Activated B cell treated with CpG ODN at 0.5 μM for 24 hours (primary cell): ENCODE data around the gene GRIN2B. TPM values are rescaled to one million over a fixed set of nuclear protein-coding genes. Genes with fewer than 3 reads are reported as not detected.

Source experiments
- ATAC-seq: fragments of 200-7000 bp; cut with Tn5 transposase; one replicate; pipeline ENCODE4 v1.10.0; 2021; ENCODE audit warnings: low read depth, mild to moderate bottlenecking, moderate library complexity
- CTCF ChIA-PET: fragments of 350-600 bp; sonication (Branson Sonifier 250); formaldehyde crosslinking; loops from one replicate; lab custom pipeline; 2021; ENCODE audit warnings: antibody characterized with exemption; lab: Charles Lee
- POLR2A ChIA-PET: fragments of 350-600 bp; sonication (Branson Sonifier 250); formaldehyde crosslinking; loops from one replicate; lab custom pipeline; 2021; ENCODE audit warnings: antibody characterized with exemption; lab: Charles Lee
- DNase-seq: peaks from one replicate; pipeline ENCODE4 v3.0.0; 2022
- H3K27ac Mint-ChIP-seq: one replicate; pipeline ENCODE4 v1.8.0; 2020; ENCODE audit warnings: mixed read lengths
- H3K27me3 Mint-ChIP-seq: one replicate; pipeline ENCODE4 v1.8.0; 2021; ENCODE audit warnings: mixed read lengths
- H3K36me3 Mint-ChIP-seq: one replicate; pipeline ENCODE4 v1.8.0; 2021; ENCODE audit warnings: low read depth, mixed read lengths
- H3K4me1 Mint-ChIP-seq: one replicate; pipeline ENCODE4 v1.8.0; 2021; ENCODE audit warnings: mixed read lengths
- H3K4me3 Mint-ChIP-seq: one replicate; pipeline ENCODE4 v1.8.0; 2020; ENCODE audit warnings: mild to moderate bottlenecking, mixed read lengths
- H3K9me3 Mint-ChIP-seq: one replicate; pipeline ENCODE4 v1.8.0; 2020; ENCODE audit warnings: mixed read lengths
- CTCF ChIP-seq: fragments of 200-600 bp; IDR thresholded peaks from one replicate; pipeline ENCODE4 v1.8.0; 2022; ENCODE audit warnings: antibody characterized with exemption, mild to moderate bottlenecking
- intact Hi-C: fragments of 100-400 bp; cut with micrococcal nuclease; formaldehyde crosslinking; loops from one replicate; pipeline ENCODE4 v1.15.1; 2024
- total RNA-seq: library from RNA; stranded (reverse); gene quantifications from 2 replicates; pipeline ENCODE4 v1.2.3, GENCODE V29; 2022

The GRIN2B gene
- total RNA-seq, 1 donor from 2014 or later: under 0.01 TPM

GRCh38 chr12:13973996-13974395, 7.4 kb downstream of the GRIN2B start:
- Mint-ChIP-seq H3K4me3 (no peak overlapping the region), H3K4me1 (no peaks in the 10 kb centered on the region), H3K27me3 (peaks cover 49% of the 10 kb centered on the region), H3K27ac (no peak overlapping the region), H3K9me3 (no peaks in the 10 kb centered on the region), H3K36me3 (no peaks in the 10 kb centered on the region)
- ChIA-PET CTCF (no interaction called here), POLR2A (no interaction called here)
- intact Hi-C loops: no loop called here
- ATAC-seq: no peak
- TF ChIP-seq CTCF: no peak
- DNase-seq: no peak

GRCh38 chr12:13970803-13971202, 10.6 kb downstream of the GRIN2B start:
- no peak for ATAC-seq
- TF ChIP-seq CTCF: no peak
- DNase-seq: no peak
- no peaks in the 10 kb centered on the region for H3K4me1 Mint-ChIP-seq
- POLR2A ChIA-PET: no interaction called here
- no peaks in the 10 kb centered on the region for H3K36me3 Mint-ChIP-seq
- CTCF ChIA-PET: no interaction called here
- intact Hi-C loops: no loop called here
- H3K4me3 Mint-ChIP-seq: no peak overlapping the region
- H3K9me3 Mint-ChIP-seq: no peaks in the 10 kb centered on the region
- peaks cover 30% of the 10 kb centered on the region for H3K27me3 Mint-ChIP-seq
- H3K27ac Mint-ChIP-seq: no peak overlapping the region

- Mint-ChIP-seq H3K36me3 (no peaks in the 10 kb centered on the region), H3K27ac (no peak overlapping the region), H3K4me1 (no peaks in the 10 kb centered on the region), H3K9me3 (no peaks in the 10 kb centered on the region), H3K27me3 (peaks cover 26% of the 10 kb centered on the region), H3K4me3 (no peak overlapping the region)
- CTCF ChIA-PET: no interaction called here
- no peak for TF ChIP-seq CTCF
- POLR2A ChIA-PET: no interaction called here
- ATAC-seq (no peak), DNase-seq (no peak)
- intact Hi-C loops: no loop called here
These were observed 13.1 kb downstream of the GRIN2B start for GRCh38 chr12:13968281-13968680.

GRCh38 chr12:13964666-13965065, 16.7 kb downstream of the GRIN2B start:
- H3K4me1 Mint-ChIP-seq: no peaks in the 10 kb centered on the region
- ChIA-PET CTCF (no interaction called here), POLR2A (no interaction called here)
- peaks cover 18% of the 10 kb centered on the region for H3K27me3 Mint-ChIP-seq
- H3K36me3 Mint-ChIP-seq: no peaks in the 10 kb centered on the region
- no peak for TF ChIP-seq CTCF
- intact Hi-C loops: no loop called here
- DNase-seq (no peak), ATAC-seq (no peak)
- no peak overlapping the region for H3K4me3 Mint-ChIP-seq
- no peaks in the 10 kb centered on the region for H3K9me3 Mint-ChIP-seq
- H3K27ac Mint-ChIP-seq: no peak overlapping the region

GRCh38 chr12:13962699-13963098, 18.7 kb downstream of the GRIN2B start:
- CTCF ChIA-PET: no interaction called here

More at GRCh38 chr12:13962699-13963098, 18.7 kb downstream of the GRIN2B start:
- H3K9me3 Mint-ChIP-seq: no peaks in the 10 kb centered on the region
- no peak overlapping the region for H3K27ac Mint-ChIP-seq
- ATAC-seq: peak; percentile 37
- TF ChIP-seq CTCF: no peak
- intact Hi-C loops: no loop called here
- DNase-seq: no peak
- H3K4me3 Mint-ChIP-seq: no peak overlapping the region
- no peaks in the 10 kb centered on the region for H3K4me1 Mint-ChIP-seq
- POLR2A ChIA-PET: no interaction called here
- H3K27me3 Mint-ChIP-seq: peaks cover 26% of the 10 kb centered on the region
- no peaks in the 10 kb centered on the region for H3K36me3 Mint-ChIP-seq
